ENCODE results near the gene HYOU1. TPM values are rescaled to one million over a fixed set of nuclear protein-coding genes. Genes with fewer than 3 reads are reported as not detected.

The HYOU1 gene
- total and polyA plus RNA-seq, 7 donors, result 6.0 to 106 (median 26.8) TPM

DNA sequence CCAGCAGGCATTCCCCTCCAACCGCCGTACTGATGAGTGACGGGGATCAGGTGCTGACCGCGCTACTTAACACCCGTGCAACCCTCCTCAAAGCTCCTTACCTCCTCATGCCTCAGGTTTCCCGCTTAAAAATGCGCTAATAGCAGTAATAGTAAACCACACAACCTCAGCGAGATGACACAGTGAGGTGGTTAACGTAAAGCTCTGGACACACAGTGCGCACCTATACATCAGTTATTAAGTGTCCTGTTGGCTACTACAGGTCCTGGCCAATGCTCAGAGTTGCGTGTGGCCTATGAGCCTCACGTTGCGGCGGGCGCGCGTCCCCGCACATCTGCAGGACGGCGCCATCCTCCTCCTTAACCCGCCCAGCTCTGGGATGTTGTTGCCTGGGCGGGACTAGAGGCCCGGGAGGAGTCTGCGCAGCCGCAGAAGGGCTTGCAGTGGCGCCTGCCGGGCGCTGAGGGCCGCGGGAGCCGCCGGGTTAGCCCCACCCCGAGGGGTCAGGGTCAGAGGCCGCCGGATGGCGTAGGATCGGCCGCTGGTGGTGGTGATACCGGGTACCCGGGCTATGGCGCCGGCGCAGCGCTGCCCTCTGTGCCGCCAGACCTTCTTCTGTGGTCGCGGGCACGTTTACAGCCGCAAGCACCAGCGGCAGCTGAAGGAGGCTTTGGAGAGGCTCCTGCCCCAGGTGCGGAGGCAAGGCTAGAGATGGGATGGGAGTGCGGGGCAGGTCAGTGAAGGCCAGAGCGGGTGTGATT is 59.2 kb downstream of the HYOU1 start, which contains the start of gene CENATAC:
TSS of gene CENATAC (plus strand) at position 512 of the 761 bp plus-strand sequence. CDS start at position 572, 60 bp downstream.
- H3K4me1 ChIP-seq, result peaks cover 0 to 31% (median 19%) of the 10 kb centered on the region in 4 donors
- intact Hi-C loops (cut with DNase I), result no loop called here

DNA sequence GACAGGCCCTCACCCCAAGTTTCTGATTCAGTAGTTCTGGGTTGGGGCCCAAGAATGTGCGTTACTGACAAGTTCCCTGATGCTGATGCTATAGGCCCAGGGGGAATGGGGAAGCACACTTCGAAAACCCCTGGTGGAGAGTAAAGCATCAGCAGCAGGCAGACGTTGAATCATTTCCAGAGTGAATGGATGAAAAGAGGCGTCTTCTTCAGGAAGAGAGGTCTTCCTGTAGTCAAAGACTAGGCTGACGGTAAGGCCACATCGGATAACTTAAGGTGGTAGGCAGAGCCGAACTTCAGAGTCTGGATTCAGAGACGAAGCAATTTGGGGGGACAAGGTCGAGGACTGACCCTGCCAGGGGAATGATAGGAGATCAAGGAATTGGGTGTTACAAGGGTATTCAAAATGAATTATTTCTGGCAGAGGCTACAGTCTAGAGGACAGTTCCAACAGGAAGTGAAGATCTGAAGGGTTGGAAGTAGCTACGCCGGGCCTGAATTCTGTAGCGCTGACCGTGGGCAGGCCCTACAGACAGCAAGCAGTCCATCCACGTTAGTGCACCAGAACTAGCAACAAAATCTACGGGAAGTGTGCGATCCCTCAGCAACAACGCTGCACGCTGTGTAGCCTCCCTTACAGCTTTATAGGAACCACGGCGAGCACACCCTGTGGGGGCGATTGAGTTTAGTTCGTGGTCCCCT is 59.9 kb downstream of the HYOU1 start:
- WGBS, 2 donors, result 16 to 33% methylated on average over 22 of the region's 22 CpGs
- H3K36me3 ChIP-seq, result peaks cover 0 to 28% (median 12%) of the 10 kb centered on the region in 4 donors
- no peaks in the 10 kb centered on the region for H3K9me3 ChIP-seq
- H3K27me3 ChIP-seq, result no peaks in the 10 kb centered on the region
- DNase-seq, result no peak
- H3K4me1 ChIP-seq, result peaks cover 0 to 31% (median 19%) of the 10 kb centered on the region in 4 donors
- H3K27ac ChIP-seq, result peak overlapping the region; percentile 86 to 94 (median 90)
- TF ChIP-seq, protein P1, sequence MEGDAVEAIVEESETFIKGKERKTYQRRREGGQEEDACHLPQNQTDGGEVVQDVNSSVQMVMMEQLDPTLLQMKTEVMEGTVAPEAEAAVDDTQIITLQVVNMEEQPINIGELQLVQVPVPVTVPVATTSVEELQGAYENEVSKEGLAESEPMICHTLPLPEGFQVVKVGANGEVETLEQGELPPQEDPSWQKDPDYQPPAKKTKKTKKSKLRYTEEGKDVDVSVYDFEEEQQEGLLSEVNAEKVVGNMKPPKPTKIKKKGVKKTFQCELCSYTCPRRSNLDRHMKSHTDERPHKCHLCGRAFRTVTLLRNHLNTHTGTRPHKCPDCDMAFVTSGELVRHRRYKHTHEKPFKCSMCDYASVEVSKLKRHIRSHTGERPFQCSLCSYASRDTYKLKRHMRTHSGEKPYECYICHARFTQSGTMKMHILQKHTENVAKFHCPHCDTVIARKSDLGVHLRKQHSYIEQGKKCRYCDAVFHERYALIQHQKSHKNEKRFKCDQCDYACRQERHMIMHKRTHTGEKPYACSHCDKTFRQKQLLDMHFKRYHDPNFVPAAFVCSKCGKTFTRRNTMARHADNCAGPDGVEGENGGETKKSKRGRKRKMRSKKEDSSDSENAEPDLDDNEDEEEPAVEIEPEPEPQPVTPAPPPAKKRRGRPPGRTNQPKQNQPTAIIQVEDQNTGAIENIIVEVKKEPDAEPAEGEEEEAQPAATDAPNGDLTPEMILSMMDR (IDR thresholded peaks at IDR 0.05), result peak in 1 of 4 experiments; percentile 14
- TF ChIP-seq EP300 (IDR thresholded peaks at IDR 0.05), result no peak
- H3K4me3 ChIP-seq, result peak overlapping the region; percentile 62 to 96 (median 84)
- intact Hi-C loops (cut with DNase I), result no loop called here

More for the DNA sequence above, 59.2 kb downstream of the HYOU1 start, which contains the start of gene CENATAC:
- WGBS, 2 donors, result 0 to 1% methylated on average over 54 of the region's 54 CpGs
- Histone ChIP-seq H3K27me3 (no peaks in the 10 kb centered on the region), H3K36me3 (peaks cover 0 to 35% (median 15%) of the 10 kb centered on the region in 4 donors), H3K9me3 (no peaks in the 10 kb centered on the region), H3K27ac (peak within 1 kb of the TSS; percentile 86 to 94 (median 90)), H3K4me3 (peak within 1 kb of the TSS; percentile 62 to 96 (median 84))
- DNase-seq, result peak; percentile 97
- peak; percentile 74 to 97 (median 94) for TF ChIP-seq POLR2AphosphoS5 (IDR thresholded peaks at IDR 0.05)
- TF ChIP-seq POLR2A (IDR thresholded peaks at IDR 0.05), result peak; percentile 58 to 74
- TF ChIP-seq, protein P1 (IDR thresholded peaks at IDR 0.05), result no peak
- no peak for TF ChIP-seq EP300 (IDR thresholded peaks at IDR 0.05)

Small RNAs within 50 kb of the gene (small RNA-seq; reads per million reads assigned to genes)
- gene AP003392.2, result 0 reads per million in 3 donors
- gene RF00017, result 0 reads per million in 3 donors
- gene RF00019, result 0 reads per million in 3 donors

Other genes with a start within 250 kb of the HYOU1 start
- gene CXCR5, start 173.3 kb downstream of the HYOU1 start, total RNA-seq, result not detected
- 10 to 100 TPM in 1 of 3 donors, under 1 TPM in 2; under 0.01 to 11.5 (median 0.23) TPM for gene CXCR5, start 173.3 kb downstream of the HYOU1 start, polyA plus RNA-seq
- gene BCL9L, start 131.3 kb downstream of the HYOU1 start, total RNA-seq, result 10 to 100 TPM in 3 of 4 donors, 1 to 10 TPM in 1; 7.9 to 46.5 (median 10.8) TPM
- 10 to 100 TPM in 1 of 3 donors, 1 to 10 TPM in 2; 4.8 to 33.2 (median 7.4) TPM for gene BCL9L, start 131.3 kb downstream of the HYOU1 start, polyA plus RNA-seq
- not detected for gene UPK2, start 100.9 kb downstream of the HYOU1 start, total RNA-seq
- not detected for gene UPK2, start 100.9 kb downstream of the HYOU1 start, polyA plus RNA-seq
- not detected for gene FOXR1, start 85.4 kb downstream of the HYOU1 start, total RNA-seq
- not detected for gene FOXR1, start 85.4 kb downstream of the HYOU1 start, polyA plus RNA-seq
- gene CENATAC, start 59.1 kb downstream of the HYOU1 start, total RNA-seq, result 10 to 100 TPM; 29.6 to 60.5 (median 40.7) TPM
- gene CENATAC, start 59.1 kb downstream of the HYOU1 start, polyA plus RNA-seq, result 10 to 100 TPM in 1 of 3 donors, 1 to 10 TPM in 2; 5.3 to 24.6 (median 7.2) TPM
- 1,000 to 10,000 TPM; 1,350 to 3,369 (median 2,098) TPM for gene RPS25, start 38.9 kb downstream of the HYOU1 start, total RNA-seq
- gene RPS25, start 38.9 kb downstream of the HYOU1 start, polyA plus RNA-seq, result 1,000 to 10,000 TPM; 2,091 to 3,409 (median 2,533) TPM
- gene TRAPPC4, start 38.4 kb downstream of the HYOU1 start, total RNA-seq, result 10 to 100 TPM; 32.4 to 60.3 (median 47.5) TPM
- 10 to 100 TPM; 49.9 to 90.9 (median 74.5) TPM for gene TRAPPC4, start 38.4 kb downstream of the HYOU1 start, polyA plus RNA-seq
- 10 to 100 TPM in 2 of 4 donors, 1 to 10 TPM in 2; 8.0 to 13.8 (median 10.1) TPM for gene SLC37A4, start 26.3 kb downstream of the HYOU1 start, total RNA-seq
- 10 to 100 TPM in 2 of 3 donors, 1 to 10 TPM in 1; 8.4 to 31.5 (median 11.1) TPM for gene SLC37A4, start 26.3 kb downstream of the HYOU1 start, polyA plus RNA-seq
- 10 to 100 TPM; 26.0 to 37.0 (median 30.8) TPM for gene VPS11, start 10.6 kb upstream of the HYOU1 start, total RNA-seq
- 10 to 100 TPM; 13.4 to 29.2 (median 27.0) TPM for gene VPS11, start 10.6 kb upstream of the HYOU1 start, polyA plus RNA-seq
- gene HMBS, start 27.7 kb upstream of the HYOU1 start, total RNA-seq, result 10 to 100 TPM in 1 of 4 donors, 1 to 10 TPM in 3; 5.6 to 15.2 (median 6.6) TPM
- gene HMBS, start 27.7 kb upstream of the HYOU1 start, polyA plus RNA-seq, result 10 to 100 TPM; 20.3 to 39.3 (median 22.2) TPM
- 10 to 100 TPM; 16.1 to 22.1 (median 16.8) TPM for gene DPAGT1, start 44.6 kb upstream of the HYOU1 start, total RNA-seq
- gene DPAGT1, start 44.6 kb upstream of the HYOU1 start, polyA plus RNA-seq, result 10 to 100 TPM in 1 of 3 donors, 1 to 10 TPM in 2; 4.2 to 44.6 (median 6.9) TPM
- gene C2CD2L, start 50.1 kb upstream of the HYOU1 start, total RNA-seq, result 1 to 10 TPM; 5.3 to 8.0 (median 5.8) TPM
- 10 to 100 TPM in 1 of 3 donors, 1 to 10 TPM in 2; 6.0 to 22.6 (median 7.6) TPM for gene C2CD2L, start 50.1 kb upstream of the HYOU1 start, polyA plus RNA-seq
- 10 to 100 TPM; 15.0 to 33.0 (median 21.2) TPM for gene HINFP, start 64.4 kb upstream of the HYOU1 start, total RNA-seq
- 10 to 100 TPM; 12.0 to 23.2 (median 20.1) TPM for gene HINFP, start 64.4 kb upstream of the HYOU1 start, polyA plus RNA-seq
- gene ABCG4, start 91.8 kb upstream of the HYOU1 start, total RNA-seq, result under 1 TPM in 3 of 4 donors, not detected in 1; under 0.01 to 0.55 (median 0.27) TPM
- gene ABCG4, start 91.8 kb upstream of the HYOU1 start, polyA plus RNA-seq, result under 1 TPM in 2 of 3 donors, not detected in 1; under 0.01 to 0.26 TPM
- gene NLRX1, start 111.5 kb upstream of the HYOU1 start, total RNA-seq, result 10 to 100 TPM; 10.7 to 21.9 (median 12.6) TPM
- 1 to 10 TPM; 3.9 to 9.3 (median 4.2) TPM for gene NLRX1, start 111.5 kb upstream of the HYOU1 start, polyA plus RNA-seq
- 1 to 10 TPM in 1 of 4 donors, not detected in 3; 1.8 TPM for gene NHERF4, start 128.3 kb upstream of the HYOU1 start, total RNA-seq
- 10 to 100 TPM; 25.8 to 48.1 (median 37.7) TPM for gene NHERF4, start 128.3 kb upstream of the HYOU1 start, polyA plus RNA-seq
- gene CBL, start 149.1 kb upstream of the HYOU1 start, total RNA-seq, result 10 to 100 TPM; 11.8 to 17.7 (median 13.1) TPM
- 1 to 10 TPM; 1.8 to 8.6 (median 3.7) TPM for gene CBL, start 149.1 kb upstream of the HYOU1 start, polyA plus RNA-seq

Measured in sigmoid colon (tissue), 7 donors.